Measurements from ENCODE around the gene TMEM131L.
A peak's percentile ranks its signal among the peaks of the same experiment; 100 is the strongest.

The TMEM131L gene

GRCh38 chr4:153623491-153623890 is 157.3 kb downstream of the TMEM131L start:
- DNase-seq (ENCODE audit: low spot score), result no peak

- DNase-seq (ENCODE audit: low spot score), result no peak
Measured at GRCh38 chr4:153628796-153629315, 162.7 kb downstream of the TMEM131L start.

- no peak for DNase-seq (ENCODE audit: low spot score)
Measured at GRCh38 chr4:153629776-153630175, 163.6 kb downstream of the TMEM131L start.

- DNase-seq (ENCODE audit: low spot score), result no peak
Measured at GRCh38 chr4:153634738-153635353, 168.7 kb downstream of the TMEM131L start.

GRCh38 chr4:153635846-153636245 is 169.7 kb downstream of the TMEM131L start:
- no peak for DNase-seq (ENCODE audit: low spot score)

- no peak for DNase-seq (ENCODE audit: low spot score)
Measured at GRCh38 chr4:153637201-153637600, 171.0 kb downstream of the TMEM131L start.

- no peak for DNase-seq (ENCODE audit: low spot score)
Measured at GRCh38 chr4:153638011-153638410, 171.9 kb downstream of the TMEM131L start.

- DNase-seq (ENCODE audit: low spot score), result no peak
Measured at GRCh38 chr4:153638999-153639398, 172.8 kb downstream of the TMEM131L start.

- DNase-seq (ENCODE audit: low spot score), result no peak
Measured at GRCh38 chr4:153639833-153640802, 174.0 kb downstream of the TMEM131L start.

GRCh38 chr4:153641532-153641931 is 175.4 kb downstream of the TMEM131L start:
- no peak for DNase-seq (ENCODE audit: low spot score)

GRCh38 chr4:153643406-153644383 is 177.5 kb downstream of the TMEM131L start:
- DNase-seq (ENCODE audit: low spot score), result peak; percentile 68

- no peak for DNase-seq (ENCODE audit: low spot score)
Measured at GRCh38 chr4:153645183-153645582, 179.0 kb downstream of the TMEM131L start.

- no peak for DNase-seq (ENCODE audit: low spot score)
Measured at GRCh38 chr4:153646261-153646660, 180.1 kb downstream of the TMEM131L start.

GRCh38 chr4:153646978-153647377 is 180.8 kb downstream of the TMEM131L start:
- no peak for DNase-seq (ENCODE audit: low spot score)

GRCh38 chr4:153647975-153648374 is 181.8 kb downstream of the TMEM131L start:
- no peak for DNase-seq (ENCODE audit: low spot score)

GRCh38 chr4:153649572-153649991 is 183.4 kb downstream of the TMEM131L start:
- no peak for DNase-seq (ENCODE audit: low spot score)

- no peak for DNase-seq (ENCODE audit: low spot score)
Measured at GRCh38 chr4:153651116-153651515, 185.0 kb downstream of the TMEM131L start.

- peak; percentile 52 for DNase-seq (ENCODE audit: low spot score)
Measured at GRCh38 chr4:153651587-153651986, 185.4 kb downstream of the TMEM131L start.

- no peak for DNase-seq (ENCODE audit: low spot score)
Measured at GRCh38 chr4:153652051-153652784, 186.1 kb downstream of the TMEM131L start.

GRCh38 chr4:153655002-153655541 is 188.9 kb downstream of the TMEM131L start:
- no peak for DNase-seq (ENCODE audit: low spot score)

- no peak for DNase-seq (ENCODE audit: low spot score)
Measured at GRCh38 chr4:153655928-153656327, 189.8 kb downstream of the TMEM131L start.

Data from CD4-positive, alpha-beta T cell treated with Interleukin-2 at 100 ng/mL for 4 hours (primary cell).